Measurements from ENCODE around the gene USP5.

The USP5 gene

GRCh38 chr12:6850796-6851152 is 1.2 kb upstream of the USP5 start:
- Histone ChIP-seq H3K9ac (peak overlapping the region; percentile 18; the same call in 1 of the 2 replicates), H3K36me3 (ENCODE audit: insufficient read depth) (no peaks in the 10 kb centered on the region), H3K4me1 (ENCODE audit: low read depth, poor library complexity, severe bottlenecking) (peaks cover 29% of the 10 kb centered on the region), H4K20me1 (ENCODE audit: insufficient read depth) (no peaks in the 10 kb centered on the region), H3K79me2 (ENCODE audit: insufficient read depth, low read depth) (peaks cover 40% of the 10 kb centered on the region), H3K4me2 (peak overlapping the region; percentile 95), H2AFZ (ENCODE audit: low read depth) (peak overlapping the region; percentile 59; the same call in 1 of the 2 replicates), H3K27me3 (ENCODE audit: insufficient read depth, low read depth) (no peaks in the 10 kb centered on the region), H3K27ac (no peak overlapping the region), H3K4me3 (IDR thresholded peaks at IDR 0.05; ENCODE audit: insufficient read depth, low read depth, low read length) (no peak overlapping the region)
- TF ChIP-seq, protein P1, sequence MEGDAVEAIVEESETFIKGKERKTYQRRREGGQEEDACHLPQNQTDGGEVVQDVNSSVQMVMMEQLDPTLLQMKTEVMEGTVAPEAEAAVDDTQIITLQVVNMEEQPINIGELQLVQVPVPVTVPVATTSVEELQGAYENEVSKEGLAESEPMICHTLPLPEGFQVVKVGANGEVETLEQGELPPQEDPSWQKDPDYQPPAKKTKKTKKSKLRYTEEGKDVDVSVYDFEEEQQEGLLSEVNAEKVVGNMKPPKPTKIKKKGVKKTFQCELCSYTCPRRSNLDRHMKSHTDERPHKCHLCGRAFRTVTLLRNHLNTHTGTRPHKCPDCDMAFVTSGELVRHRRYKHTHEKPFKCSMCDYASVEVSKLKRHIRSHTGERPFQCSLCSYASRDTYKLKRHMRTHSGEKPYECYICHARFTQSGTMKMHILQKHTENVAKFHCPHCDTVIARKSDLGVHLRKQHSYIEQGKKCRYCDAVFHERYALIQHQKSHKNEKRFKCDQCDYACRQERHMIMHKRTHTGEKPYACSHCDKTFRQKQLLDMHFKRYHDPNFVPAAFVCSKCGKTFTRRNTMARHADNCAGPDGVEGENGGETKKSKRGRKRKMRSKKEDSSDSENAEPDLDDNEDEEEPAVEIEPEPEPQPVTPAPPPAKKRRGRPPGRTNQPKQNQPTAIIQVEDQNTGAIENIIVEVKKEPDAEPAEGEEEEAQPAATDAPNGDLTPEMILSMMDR (conservative IDR thresholded peaks at IDR 0.05; ENCODE audit: low read depth, low read length): no peak

DNA sequence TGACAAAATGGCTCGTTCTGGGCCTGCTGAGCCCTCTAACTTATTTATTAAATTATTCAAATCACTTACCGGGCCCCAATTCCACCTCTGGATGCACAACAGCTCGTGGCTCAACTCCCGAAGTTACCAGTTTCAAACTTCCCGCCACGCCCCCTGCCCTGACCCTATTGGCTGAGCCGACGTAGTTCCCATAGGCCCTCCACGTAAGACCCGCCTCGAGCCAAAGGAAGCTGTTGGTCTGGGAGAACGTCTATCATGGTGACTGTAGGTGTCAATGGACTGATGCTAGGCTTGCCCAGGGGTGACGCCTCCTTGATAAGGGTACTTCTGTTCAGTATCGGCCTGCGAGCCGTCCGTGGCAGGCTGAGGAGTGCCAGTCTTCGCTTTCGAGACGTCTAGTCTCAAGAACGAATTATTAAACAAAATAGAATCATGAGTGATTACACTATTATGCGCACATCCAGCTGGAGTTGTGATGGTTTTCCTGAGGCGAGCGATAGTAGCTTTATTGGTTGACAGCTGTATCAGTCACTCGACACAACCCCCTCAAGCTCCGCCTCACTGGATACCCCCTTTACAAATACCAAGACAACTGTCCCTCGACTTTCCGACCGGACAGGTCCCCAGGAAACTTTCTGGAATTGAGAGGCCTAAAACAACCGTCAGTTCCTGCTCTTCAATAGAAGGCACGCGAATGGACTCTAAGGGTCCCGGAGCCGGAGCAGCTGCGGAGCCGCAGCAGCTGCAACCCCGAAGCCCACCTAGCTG is 613 bp upstream of the USP5 start, which contains the start of gene CDCA3:
CDCA3 (minus strand) TSS at position 134 of the 768 bp plus-strand sequence. CDS start 334 bp downstream, outside the sequence.
- peak within 1 kb of the TSS; percentile 69; the same call in 1 of the 2 replicates for H3K9ac ChIP-seq
- no peaks in the 10 kb centered on the region for H3K27me3 ChIP-seq (ENCODE audit: insufficient read depth, low read depth)
- peak within 1 kb of the TSS; percentile 95 for H3K4me2 ChIP-seq
- H3K4me3 ChIP-seq (IDR thresholded peaks at IDR 0.05; ENCODE audit: insufficient read depth, low read depth, low read length): no peak within 1 kb of the TSS
- TF ChIP-seq, protein P1 (conservative IDR thresholded peaks at IDR 0.05; ENCODE audit: low read depth, low read length): no peak
- peak within 1 kb of the TSS; percentile 87 for H3K27ac ChIP-seq
- H4K20me1 ChIP-seq (ENCODE audit: insufficient read depth): no peaks in the 10 kb centered on the region
- H2AFZ ChIP-seq (ENCODE audit: low read depth): peak within 1 kb of the TSS; percentile 59; the same call in 1 of the 2 replicates
- H3K4me1 ChIP-seq (ENCODE audit: low read depth, poor library complexity, severe bottlenecking): peaks cover 29% of the 10 kb centered on the region
- H3K36me3 ChIP-seq (ENCODE audit: insufficient read depth): no peaks in the 10 kb centered on the region
- peaks cover 40% of the 10 kb centered on the region for H3K79me2 ChIP-seq (ENCODE audit: insufficient read depth, low read depth)

GRCh38 chr12:6852651-6853354 is 853 bp downstream of the USP5 start:
- Histone ChIP-seq H3K4me2 (peak overlapping the region; percentile 60; the same call in 1 of the 2 replicates), H3K27ac (peak overlapping the region; percentile 87), H3K79me2 (ENCODE audit: insufficient read depth, low read depth) (peaks cover 40% of the 10 kb centered on the region), H2AFZ (ENCODE audit: low read depth) (peak overlapping the region; percentile 41; the same call in 1 of the 2 replicates), H3K4me1 (ENCODE audit: low read depth, poor library complexity, severe bottlenecking) (peaks cover 29% of the 10 kb centered on the region), H3K4me3 (IDR thresholded peaks at IDR 0.05; ENCODE audit: insufficient read depth, low read depth, low read length) (no peak overlapping the region), H3K36me3 (ENCODE audit: insufficient read depth) (0 out of 2 replicates have a peak, but pooled peaks cover 7% of the 10 kb centered on the region), H4K20me1 (ENCODE audit: insufficient read depth) (no peaks in the 10 kb centered on the region), H3K27me3 (ENCODE audit: insufficient read depth, low read depth) (no peaks in the 10 kb centered on the region), H3K9ac (peak overlapping the region; percentile 69)
- TF ChIP-seq, protein P1 (conservative IDR thresholded peaks at IDR 0.05; ENCODE audit: low read depth, low read length): no peak

GRCh38 chr12:6853626-6854025 is 1.7 kb downstream of the USP5 start:
- Histone ChIP-seq H3K4me2 (peak overlapping the region; percentile 60), H3K4me3 (IDR thresholded peaks at IDR 0.05; ENCODE audit: insufficient read depth, low read depth, low read length) (no peak overlapping the region), H2AFZ (ENCODE audit: low read depth) (no peak overlapping the region), H3K9ac (peak overlapping the region; percentile 69; the same call in 1 of the 2 replicates), H3K27me3 (ENCODE audit: insufficient read depth, low read depth) (no peaks in the 10 kb centered on the region), H3K79me2 (ENCODE audit: insufficient read depth, low read depth) (peaks cover 40% of the 10 kb centered on the region), H4K20me1 (ENCODE audit: insufficient read depth) (no peaks in the 10 kb centered on the region), H3K4me1 (ENCODE audit: low read depth, poor library complexity, severe bottlenecking) (peaks cover 29% of the 10 kb centered on the region), H3K36me3 (ENCODE audit: insufficient read depth) (0 out of 2 replicates have a peak, but pooled peaks cover 7% of the 10 kb centered on the region), H3K27ac (peak overlapping the region; percentile 87)
- TF ChIP-seq, protein P1 (conservative IDR thresholded peaks at IDR 0.05; ENCODE audit: low read depth, low read length): no peak

All from KMS-11 (cell line).